Ovary (tissue), 3 donors: ENCODE measurements around the gene MYO1E.

Experiments
- CTCF ChIP-seq, 3 donors: fragments of 450-650 bp in 2 of 3; fragments of 200-600 bp in 1 of 3; IDR thresholded peaks; one replicate each; pipeline versions ENCODE4 v1.5.1 to v1.8.0; 2016 to 2022; ENCODE audit warnings: antibody characterized with exemption in 3 of 3, mild to moderate bottlenecking in 1 of 3
- EP300 ChIP-seq: sonication (generic); formaldehyde crosslinking; IDR thresholded peaks from one replicate; pipeline ENCODE4 v1.6.1; 2017; ENCODE audit warnings: antibody characterized with exemption
- donor health status: DM: no; HTN: no; CAD: no.

GRCh38 chr15:59177317-59177660 is 195.4 kb downstream of the MYO1E start:
- no peak for TF ChIP-seq EP300
- no peak for TF ChIP-seq CTCF (IDR thresholded peaks at IDR 0.05)
